Fibroblast of gingiva (primary cell): ENCODE results near the gene POTEM.
"Not testable (repeated sequence)": the region's sequence is repeated elsewhere in the genome, so short reads cannot be mapped to it uniquely, and the experiment has no call there.

Experiments
- DNase-seq: peaks from one replicate; pipeline ENCODE4 v3.0.0-alpha.2; 2011; ENCODE audit warnings: low read depth

POTEM gene

DNA sequence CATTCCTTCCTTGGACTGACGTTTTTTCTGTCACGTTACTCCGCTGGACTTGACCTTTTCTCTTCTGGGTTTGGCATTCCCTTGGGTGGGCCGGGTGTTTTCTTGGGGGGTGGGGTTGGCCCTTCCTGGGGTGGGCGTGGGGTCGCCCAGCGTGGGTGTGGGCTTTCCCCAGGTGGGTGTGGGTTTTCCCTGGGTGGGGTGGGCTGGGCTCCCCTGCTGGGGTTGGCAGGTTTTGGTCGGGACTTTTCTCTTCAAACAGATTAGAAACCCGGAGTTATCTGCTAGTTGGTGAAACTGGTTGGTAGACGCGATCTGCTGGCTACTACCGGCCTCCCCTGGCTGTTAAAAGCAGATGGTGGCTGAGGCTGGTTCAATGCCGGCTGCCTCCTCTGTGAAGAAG, at the start of gene POTEM:
POTEM (plus strand) TSS at position 301 of the 400 bp plus-strand sequence; CDS start at position 353, 52 bp downstream.
- DNase-seq, result not testable (repeated sequence)

DNA sequence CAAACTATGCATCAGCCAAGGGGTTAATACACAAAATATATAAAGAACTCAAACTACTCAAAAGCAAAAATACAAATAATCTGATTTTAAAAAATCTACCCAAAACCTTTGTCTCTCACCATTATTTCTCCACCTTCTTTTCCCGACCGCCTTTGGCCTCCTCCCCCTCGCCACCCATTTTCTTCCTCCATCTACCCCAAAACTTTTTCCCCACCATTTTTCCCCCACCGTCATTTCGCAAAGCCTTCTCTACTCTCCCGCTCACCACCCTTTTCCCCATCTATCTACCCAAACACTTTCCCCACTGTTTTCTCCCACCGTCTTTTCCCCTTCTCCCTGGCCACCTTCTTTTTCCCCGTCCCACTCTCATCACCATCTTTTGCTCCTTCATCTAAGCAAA, 48.9 kb upstream of the POTEM start:
- not testable (repeated sequence) for DNase-seq

DNA sequence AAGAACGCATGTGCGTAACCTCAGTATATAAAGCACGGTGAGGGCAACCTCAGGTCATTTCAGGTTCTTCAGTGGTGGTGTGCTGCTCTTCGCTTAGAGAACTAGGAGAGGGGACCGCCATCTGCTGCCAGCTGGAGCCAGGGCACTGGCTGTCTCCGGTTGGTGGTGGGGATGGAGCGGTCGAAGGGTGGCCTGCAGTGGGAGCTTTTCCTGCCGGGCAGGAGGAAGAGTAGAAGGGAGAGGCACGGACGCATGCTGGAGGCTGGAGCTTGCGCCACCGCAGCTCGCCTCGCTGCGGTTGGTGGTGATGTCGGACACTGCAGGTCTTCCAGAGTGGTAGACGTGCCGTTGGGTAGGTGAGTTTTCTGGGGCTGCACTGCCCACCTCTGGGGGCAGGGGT, 47.2 kb upstream of the POTEM start:
- not testable (repeated sequence) for DNase-seq

DNA sequence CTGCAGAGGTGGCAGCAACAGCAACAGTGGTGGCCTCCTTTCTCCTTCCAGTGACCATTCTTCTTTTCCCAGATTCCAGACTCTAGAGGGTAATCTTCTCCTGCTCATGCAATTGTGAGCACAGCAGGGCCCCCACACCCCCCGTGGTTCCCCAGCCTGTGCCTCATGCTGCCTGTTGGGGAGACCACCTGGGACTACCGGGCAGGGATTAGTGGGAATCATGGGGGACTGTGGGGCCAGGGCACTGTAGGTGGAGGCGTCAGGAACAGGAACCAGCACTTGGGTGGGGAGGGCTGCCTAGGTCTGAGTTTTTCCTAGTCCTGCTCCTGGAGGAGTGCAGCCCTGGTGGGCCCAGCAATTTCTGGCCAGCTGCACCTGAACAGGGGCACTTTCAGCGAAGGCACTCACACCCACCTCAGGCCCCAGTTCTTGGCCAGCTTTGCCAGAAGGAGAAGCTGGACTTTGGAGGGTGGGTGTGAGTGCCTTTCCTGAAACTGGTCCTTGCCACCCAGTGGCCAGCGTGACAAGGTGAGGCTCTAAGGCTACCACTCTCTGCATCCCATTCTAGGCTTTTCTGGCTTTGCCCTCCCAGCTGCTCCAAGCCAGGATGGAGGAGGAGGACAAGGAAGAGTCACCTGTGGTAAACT, 46.1 kb upstream of the POTEM start:
- not testable (repeated sequence) for DNase-seq

DNA sequence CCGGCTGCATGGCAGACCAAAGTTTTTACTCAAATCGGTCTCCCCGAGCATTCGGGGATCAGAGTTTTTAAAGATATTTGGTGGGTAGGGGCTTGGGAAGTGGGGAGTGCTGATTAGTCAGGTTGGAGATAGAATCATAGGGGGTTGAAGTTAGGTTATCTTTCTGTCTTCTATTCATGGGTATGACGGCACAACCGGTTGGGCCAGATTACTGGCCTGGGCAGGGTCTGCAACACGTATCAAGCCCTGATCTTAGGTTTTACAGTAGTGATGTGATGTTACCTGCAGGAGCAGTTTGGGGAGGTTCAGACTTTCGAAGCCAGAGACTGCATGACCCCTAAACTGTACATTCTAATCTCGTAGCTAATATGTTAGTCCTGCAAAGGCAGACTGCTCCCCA, 30.4 kb upstream of the POTEM start:
- not testable (repeated sequence) for DNase-seq

DNA sequence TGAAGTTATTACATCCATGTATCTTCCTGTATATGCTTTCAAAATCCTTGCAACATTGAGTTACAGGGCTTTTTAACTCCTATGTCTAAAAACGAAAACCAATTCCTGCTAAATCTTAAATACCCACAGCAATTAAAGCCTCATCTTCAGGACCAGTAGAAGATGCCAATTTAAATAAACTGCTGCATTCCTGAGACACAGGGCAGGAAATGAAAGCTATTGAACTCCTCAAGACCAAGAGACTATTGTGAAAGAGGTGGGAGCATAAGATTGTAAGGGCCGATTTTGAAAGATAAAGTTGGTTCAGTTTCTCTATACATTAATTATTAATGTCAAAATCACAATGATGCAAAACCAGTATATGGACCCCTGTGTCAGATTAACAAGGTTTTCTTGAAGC, 28.5 kb upstream of the POTEM start:
- DNase-seq, result not testable (repeated sequence)

DNA sequence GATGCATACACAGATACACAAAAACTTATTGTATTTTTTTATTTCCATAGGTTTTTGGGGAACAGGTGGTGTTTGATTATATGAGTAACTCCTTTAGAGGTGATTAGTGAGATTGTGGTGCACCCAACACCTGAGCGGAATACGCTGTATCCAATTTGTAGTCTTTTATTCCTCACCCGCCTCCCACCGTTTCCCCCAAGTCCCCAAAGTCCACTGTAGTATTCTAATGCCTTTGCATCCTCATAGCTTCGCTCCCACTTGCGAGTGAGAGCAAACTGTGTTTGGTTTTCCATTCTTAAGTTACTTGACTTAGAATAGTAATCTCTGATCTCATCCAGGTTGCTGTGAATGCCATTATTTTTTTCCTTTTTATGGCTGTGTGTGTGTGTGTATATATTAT, 17.3 kb upstream of the POTEM start:
- not testable (repeated sequence) for DNase-seq

DNA sequence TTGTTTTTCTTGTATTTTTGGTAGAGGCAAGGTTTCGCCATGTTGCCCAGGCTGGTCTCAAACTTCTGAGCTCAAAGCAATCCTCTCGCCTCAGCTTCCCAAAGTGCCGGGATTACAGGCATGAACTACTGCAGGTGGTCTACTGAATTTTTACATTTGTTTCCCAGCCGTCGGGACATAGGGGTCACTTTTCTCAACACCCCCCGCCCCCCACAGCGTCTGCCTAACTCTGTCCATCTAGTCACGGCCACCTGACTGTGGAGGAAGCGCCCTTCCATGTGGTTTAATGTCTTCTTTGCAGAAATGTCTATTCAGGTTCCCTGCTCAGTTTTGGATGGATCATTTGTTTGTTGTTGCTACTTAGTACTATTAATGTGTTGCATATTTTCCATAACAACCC, 14.1 kb upstream of the POTEM start:
- DNase-seq, result peak; percentile 0

DNA sequence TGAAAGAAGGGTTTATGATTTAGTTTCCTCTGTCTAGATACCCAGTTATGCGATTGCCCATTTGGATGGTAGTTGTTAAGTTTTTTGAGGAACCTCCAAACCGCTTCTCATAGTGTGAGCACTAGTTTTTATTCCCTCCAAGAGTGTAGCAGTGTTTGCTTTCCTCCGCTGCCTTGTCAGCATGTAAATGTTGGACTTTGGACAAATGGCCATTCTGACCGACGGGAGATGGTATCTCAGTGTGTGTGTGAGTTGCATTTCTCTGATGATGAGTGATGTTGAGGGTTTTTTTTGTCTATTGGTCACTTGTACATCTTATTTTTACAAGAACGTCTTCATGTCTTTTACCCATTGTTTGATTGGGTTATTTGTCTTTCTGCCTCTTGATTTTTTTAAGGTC, 11.4 kb upstream of the POTEM start:
- not testable (repeated sequence) for DNase-seq

DNA sequence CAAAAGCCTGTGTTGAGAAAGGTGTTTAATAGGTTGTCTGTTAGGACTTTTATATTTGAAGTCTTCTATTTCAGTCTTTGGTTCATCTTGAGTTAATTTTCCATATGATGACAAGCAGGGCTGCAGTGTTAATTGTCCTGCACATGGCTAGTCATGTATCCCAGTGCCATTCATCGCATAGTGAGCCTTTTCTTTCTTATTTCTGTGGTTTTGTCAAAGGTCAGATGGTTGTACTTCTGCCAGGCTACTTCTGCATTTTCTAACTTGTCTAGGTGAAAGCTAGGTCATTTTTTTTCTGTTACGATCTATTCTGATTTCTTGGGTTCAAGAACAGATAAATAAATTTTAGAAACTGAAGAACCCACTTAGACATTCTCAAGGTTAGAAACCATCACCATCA, 5.7 kb upstream of the POTEM start:
- not testable (repeated sequence) for DNase-seq

DNA sequence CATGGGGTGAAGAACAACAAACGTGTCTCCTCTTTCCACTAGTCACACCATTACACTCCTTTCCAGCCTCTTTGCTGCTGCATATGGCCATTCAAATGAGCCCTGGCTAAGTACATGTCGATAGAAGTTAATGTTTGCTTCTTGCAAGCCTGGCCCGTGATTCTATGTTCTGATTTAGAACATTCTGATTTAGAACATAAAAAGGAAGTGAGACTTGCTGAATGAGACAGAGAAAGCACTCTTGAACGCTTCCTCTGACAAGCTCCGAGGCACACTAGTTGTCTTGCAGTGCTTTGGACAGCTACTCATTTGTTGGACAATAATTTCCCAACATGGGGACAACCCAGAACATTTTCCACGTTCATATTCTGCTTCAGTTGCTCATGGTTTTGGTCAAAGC, 5.1 kb upstream of the POTEM start:
- not testable (repeated sequence) for DNase-seq

DNA sequence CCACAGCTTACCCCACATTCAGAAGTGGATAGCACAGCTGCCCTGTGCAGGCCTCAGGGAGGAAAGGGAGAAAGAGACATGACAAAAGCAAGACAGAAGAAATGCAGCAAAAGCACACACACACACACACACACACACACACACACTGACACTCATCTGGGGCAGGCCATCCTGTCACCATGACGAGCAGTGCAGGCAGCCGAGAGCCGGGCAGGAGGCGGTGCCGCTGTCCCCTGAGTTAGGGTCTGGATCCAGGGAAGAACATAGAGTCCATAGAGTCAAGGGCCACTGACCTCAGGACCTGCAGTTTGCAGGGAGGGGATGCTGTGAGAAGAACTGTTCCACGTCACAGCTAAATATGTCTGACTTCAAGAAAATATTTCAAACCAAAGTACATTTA, 4.0 kb upstream of the POTEM start:
- not testable (repeated sequence) for DNase-seq

DNA sequence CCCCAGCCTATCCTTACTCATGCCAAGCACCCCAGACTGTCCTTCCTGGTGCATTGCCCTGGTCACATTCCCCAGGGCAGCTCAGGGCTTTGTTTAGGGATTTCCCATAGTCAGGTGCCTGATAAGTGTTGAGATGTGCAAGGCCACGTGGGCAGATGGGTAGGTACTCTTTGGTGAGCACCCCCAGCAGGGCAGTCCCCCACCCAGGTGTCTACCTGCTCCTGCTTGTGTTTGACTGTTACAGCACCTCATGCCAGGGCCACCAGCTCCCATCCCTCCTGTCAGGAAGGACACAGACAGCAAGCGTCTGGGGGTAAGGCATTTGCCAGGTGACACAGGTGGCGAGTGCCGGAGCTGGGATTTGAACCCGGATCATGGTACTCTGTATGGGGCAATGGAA, 2.4 kb upstream of the POTEM start:
- not testable (repeated sequence) for DNase-seq

DNA sequence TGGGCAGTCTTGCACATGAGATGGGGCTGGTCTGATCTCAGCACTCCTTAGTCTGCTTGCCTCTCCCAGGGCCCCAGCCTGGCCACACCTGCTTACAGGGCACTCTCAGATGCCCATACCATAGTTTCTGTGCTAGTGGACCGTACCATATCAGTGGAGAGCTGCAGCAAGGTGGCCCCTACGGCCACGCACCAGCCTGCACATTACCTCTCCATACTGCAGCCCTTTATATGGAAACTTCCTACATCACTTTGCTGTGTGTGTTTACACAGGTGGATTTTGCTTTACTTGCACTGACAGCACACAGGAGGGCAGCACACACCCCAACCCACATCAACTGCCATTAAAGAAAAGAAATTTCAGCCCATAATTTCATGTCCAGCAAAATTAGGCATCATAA, 35.3 kb downstream of the POTEM start:
- not testable (repeated sequence) for DNase-seq

DNA sequence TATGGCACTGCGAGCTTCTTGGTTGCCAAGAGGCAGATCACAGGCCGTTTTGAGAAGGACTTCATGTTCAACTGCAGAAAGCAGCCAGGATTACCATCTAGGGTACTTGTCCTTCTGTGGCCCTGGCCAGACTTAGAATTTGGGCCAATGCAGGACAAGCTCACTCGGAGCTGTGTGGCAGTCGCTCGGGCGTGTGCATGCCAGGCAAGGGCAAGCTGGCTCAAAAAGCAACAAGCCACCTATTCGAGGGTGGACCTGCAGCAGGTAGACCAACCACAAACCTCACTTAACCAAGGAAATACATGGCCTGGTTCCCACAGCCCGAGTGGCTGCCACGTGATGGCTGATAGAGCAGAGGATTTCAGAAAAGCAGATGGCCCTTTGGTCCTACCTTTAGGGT, 39.3 kb downstream of the POTEM start:
- DNase-seq, result not testable (repeated sequence)

DNA sequence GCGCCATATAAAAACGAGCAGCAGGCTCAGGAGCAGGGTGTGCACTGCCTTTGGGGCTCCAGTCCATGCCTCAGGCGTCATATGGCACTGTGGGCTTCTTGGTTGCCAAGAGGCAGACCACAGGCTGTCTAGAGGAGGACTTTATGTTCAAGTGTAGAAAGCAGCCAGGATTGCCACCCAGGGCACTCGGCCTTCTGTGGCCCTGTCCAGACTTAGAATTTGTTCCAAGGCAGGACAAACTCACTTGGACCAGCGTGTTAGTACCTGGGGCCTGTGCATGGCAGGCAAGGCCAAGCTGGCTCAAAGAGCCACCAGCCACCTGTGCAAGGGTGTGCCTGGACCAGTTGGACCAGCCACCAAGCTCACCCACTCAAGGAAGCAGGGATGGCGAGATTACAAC, 40.4 kb downstream of the POTEM start:
- not testable (repeated sequence) for DNase-seq

DNA sequence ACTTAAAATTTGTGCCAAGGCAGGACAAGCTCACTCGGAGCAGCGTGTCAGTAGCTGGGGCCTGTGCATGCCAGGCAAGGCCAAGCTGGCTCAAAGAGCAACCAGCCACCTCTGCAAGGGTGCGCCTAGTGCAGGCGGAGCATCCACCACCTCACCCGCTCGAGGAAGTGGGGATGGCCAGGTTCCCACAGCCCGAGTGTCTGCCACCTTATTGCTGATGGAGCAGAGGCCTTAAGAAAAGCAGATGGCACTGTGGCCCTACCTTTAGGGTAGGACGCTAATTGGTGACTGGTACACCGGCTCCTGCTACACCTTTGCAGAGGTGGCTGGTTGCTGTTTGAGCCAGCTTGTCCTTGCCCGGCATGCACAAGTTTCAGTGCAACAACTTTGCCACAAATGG, 43.8 kb downstream of the POTEM start:
- not testable (repeated sequence) for DNase-seq

DNA sequence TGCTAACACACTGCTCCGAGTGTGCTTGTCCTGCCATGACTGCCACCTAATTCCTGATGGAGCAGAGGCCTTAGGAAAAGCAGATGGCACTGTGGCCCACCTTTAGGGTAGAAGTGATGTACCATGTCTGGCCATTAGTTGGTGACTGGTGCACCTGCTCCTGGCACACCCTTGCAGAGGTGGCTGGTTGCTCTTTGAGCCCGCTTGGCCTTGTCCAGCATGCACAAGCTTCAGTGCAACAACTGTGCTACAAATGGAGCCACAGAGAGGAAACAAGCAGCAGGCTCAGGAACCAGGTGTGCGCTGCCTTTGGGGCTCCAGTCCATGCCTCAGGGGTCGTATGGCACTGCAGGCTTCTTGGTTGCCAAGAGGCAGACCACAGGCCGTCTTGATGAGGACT, 44.5 kb downstream of the POTEM start:
- DNase-seq, result not testable (repeated sequence)

DNA sequence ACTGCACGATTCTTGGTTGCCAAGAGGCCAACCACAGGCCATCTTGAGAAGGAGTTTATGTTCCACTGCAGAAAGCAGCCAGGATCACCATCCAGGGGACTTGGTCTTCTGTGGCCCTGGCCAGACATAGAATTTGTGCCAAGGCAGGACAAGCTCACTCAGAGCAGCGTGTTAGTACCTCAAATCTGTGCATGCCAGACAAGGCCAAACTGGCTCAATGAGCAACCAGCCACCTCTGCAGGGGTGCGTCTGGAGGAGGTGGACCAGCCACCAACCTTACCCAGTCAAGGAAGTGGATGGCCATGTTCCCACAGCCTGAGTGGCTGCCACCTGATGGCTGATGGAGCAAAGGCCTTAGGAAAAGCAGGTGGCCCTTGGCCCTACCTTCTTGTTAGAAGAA, 48.0 kb downstream of the POTEM start:
- not testable (repeated sequence) for DNase-seq

DNA sequence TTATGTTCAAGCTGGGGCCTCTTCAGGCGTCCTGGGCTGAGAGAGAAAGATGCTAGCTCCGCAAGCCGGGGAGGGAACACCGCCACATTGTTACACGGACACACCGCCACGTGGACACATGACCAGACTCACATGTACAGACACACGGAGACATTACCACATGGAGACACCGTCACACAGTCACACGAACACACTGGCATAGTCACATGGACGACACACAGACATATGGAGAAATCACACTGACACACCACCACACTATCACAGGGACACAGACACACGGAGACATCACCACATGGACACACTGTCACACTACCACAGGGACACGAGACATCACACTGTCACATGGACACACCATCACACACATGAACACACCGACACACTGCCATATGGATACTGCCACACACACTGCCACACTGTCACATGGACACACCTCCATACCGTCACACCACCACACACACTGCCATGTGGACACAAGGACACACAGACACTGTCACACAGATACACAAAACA, 57.9 kb downstream of the POTEM start:
- DNase-seq, result not testable (repeated sequence)

DNA sequence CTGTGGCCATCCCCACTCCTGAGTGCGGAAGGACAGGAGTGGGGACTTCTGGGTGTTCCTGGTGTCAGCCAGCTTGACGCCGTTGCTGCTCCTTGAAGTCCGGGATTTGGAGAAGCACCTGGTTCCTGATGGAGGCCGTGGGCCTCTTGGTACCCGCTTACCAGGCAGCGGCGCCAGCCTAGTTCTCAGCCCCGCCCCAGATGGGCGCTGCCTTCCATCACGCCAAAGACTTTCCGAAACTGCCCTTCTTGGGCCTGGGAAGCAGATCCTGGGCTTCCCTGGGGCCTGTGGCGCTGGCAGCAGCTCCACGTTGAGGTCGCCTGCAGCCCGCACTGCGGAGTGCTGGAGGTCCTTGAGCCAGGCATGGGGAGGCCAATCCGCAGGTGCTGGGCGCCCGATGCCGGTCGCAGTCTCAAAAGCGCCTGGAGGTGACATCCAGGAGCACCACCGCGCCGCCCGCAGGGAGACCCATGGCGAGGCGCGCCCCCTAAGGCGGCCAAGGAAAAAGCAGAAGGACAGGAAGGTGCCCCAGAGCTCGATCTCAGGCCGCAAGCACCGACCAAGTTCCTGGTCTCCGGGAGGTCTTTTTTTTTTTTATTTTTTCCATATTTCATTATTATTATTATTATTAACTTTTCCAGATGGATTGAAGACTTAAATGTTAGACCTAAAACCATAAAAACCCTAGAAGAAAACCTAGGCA, 59.6 kb downstream of the POTEM start:
- not testable (repeated sequence) for DNase-seq

DNA sequence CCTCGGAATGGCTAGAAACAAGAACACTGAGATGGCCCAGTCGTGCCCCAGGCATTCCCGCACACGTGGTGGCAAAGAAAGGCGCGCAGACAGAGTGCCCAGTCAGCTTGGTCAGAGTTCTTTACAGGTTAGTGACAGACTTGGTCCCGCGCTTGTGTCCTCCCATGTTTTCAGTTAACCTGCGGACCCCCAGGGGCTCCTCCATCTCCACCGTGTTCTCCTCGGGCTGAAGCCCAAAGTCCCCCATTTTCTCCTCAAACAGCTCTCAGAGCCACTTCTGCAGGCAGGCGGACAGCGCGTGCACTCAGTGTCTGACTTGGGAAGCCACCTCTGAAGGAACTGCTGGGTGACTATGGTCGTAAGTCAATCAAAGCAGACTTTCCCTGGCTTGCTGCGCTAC, 60.7 kb downstream of the POTEM start:
- not testable (repeated sequence) for DNase-seq

DNA sequence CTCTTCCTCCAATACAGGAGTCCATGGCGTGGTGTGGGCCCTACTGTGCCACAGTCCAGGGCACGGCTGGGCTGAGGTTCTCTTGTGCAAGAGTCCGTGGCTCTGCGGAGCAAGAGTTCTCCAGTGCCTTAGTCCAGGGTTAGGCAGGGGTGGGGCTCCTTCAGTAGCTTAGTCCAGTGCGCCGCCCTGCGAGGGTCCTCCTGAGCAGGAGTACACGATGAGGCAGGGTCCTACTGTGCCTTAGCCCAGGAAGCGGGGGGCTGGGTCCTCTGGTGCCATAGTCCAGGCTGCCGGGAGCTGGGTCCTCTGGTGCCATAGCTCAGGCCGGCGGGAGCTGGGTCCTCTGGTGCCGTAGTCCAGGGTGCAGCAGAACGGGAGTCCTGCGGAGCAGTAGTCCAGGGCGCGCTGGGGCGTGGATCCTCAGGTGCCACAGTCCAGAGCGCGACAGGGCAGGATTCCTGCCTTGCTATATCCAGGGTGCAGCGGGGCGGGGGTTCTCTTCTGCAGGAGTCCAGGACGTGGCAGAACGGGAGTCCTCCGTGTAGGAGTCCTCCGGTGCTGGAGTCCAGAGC, 69.7 kb downstream of the POTEM start:
- not testable (repeated sequence) for DNase-seq
